Activated CD4-positive, alpha-beta T cell treated with anti-CD3 and anti-CD28 coated beads, Interleukin-2, amount 10 ng/mL, durations not matched to agents 7 days and 5 days (primary cell): ENCODE measurements around the gene CXorf66. TPM values are rescaled to one million over a fixed set of nuclear protein-coding genes. Genes with fewer than 3 reads are reported as not detected.

Source experiments
- CTCF ChIA-PET: fragments of 350-600 bp; sonication (Branson Sonifier 250); formaldehyde crosslinking; loops from one replicate; lab custom pipeline; 2021; ENCODE audit warnings: antibody characterized with exemption; lab: Charles Lee
- POLR2A ChIA-PET: fragments of 350-600 bp; sonication (Branson Sonifier 250); formaldehyde crosslinking; loops from one replicate; lab custom pipeline; 2021; ENCODE audit warnings: antibody characterized with exemption; lab: Charles Lee
- DNase-seq: peaks from one replicate; pipeline ENCODE4 v3.0.0-alpha.2; 2020
- H3K27ac Mint-ChIP-seq: one replicate; pipeline ENCODE4 v1.8.0; 2021; ENCODE audit warnings: mild to moderate bottlenecking, moderate library complexity, mixed read lengths
- H3K27me3 Mint-ChIP-seq: one replicate; pipeline ENCODE4 v1.8.0; 2021; ENCODE audit warnings: mixed read lengths
- H3K36me3 Mint-ChIP-seq: one replicate; pipeline ENCODE4 v1.8.0; 2021; ENCODE audit warnings: low read depth, mixed read lengths
- H3K4me1 Mint-ChIP-seq: one replicate; pipeline ENCODE4 v1.8.0; 2021; ENCODE audit warnings: mixed read lengths
- H3K4me3 Mint-ChIP-seq: one replicate; pipeline ENCODE4 v1.8.0; 2021; ENCODE audit warnings: mild to moderate bottlenecking, moderate library complexity, mixed read lengths
- H3K9me3 Mint-ChIP-seq: one replicate; pipeline ENCODE4 v1.8.0; 2021; ENCODE audit warnings: mixed read lengths
- microRNA-seq: library from miRNA; unstranded; fragments of <30 nt; microRNA quantifications from one replicate; pipeline ENCODE4 v1.2.0, GENCODE V29; 2021; ENCODE audit warnings: borderline microRNAs expressed, borderline replicate concordance
- total RNA-seq, 2 experiments: library from RNA; stranded (reverse); gene quantifications; one replicate each; pipeline ENCODE4 v1.2.3, GENCODE V29; 2021

CXorf66 gene
- total RNA-seq, 2 experiments from 2014 or later = not detected

- no peak for DNase-seq
- ChIA-PET POLR2A (no interaction called here), CTCF (interaction anchor here (1.1 kb wide), 1 partner anchor 13 kb away, joined by 3 read pairs; no protein-coding TSS in a partner anchor)
- H3K4me3 Mint-ChIP-seq = no peak overlapping the region
- H3K4me1 Mint-ChIP-seq = peaks cover 5% of the 10 kb centered on the region
- no peaks in the 10 kb centered on the region for H3K27me3 Mint-ChIP-seq
- no peaks in the 10 kb centered on the region for H3K9me3 Mint-ChIP-seq
- H3K27ac Mint-ChIP-seq = no peak overlapping the region
- H3K36me3 Mint-ChIP-seq = peaks cover 3% of the 10 kb centered on the region
Observed at GRCh38 chrX:139920316-139920715, 45.0 kb downstream of the CXorf66 start.

GRCh38 chrX:139914421-139914820 is 50.9 kb downstream of the CXorf66 start:
- H3K4me3 Mint-ChIP-seq = no peak overlapping the region
- POLR2A ChIA-PET = no interaction called here

GRCh38 chrX:139909712-139910111 is 55.6 kb downstream of the CXorf66 start:
- no peak for DNase-seq
- Mint-ChIP-seq H3K9me3 (no peaks in the 10 kb centered on the region), H3K27me3 (no peaks in the 10 kb centered on the region), H3K4me3 (no peak overlapping the region), H3K4me1 (peaks cover 17% of the 10 kb centered on the region), H3K27ac (no peak overlapping the region), H3K36me3 (peaks cover 2% of the 10 kb centered on the region)
- POLR2A ChIA-PET = no interaction called here
- CTCF ChIA-PET = no interaction called here

More at GRCh38 chrX:139914421-139914820, 50.9 kb downstream of the CXorf66 start:
- Mint-ChIP-seq H3K36me3 (peaks cover 2% of the 10 kb centered on the region), H3K27ac (no peak overlapping the region), H3K27me3 (no peaks in the 10 kb centered on the region), H3K9me3 (no peaks in the 10 kb centered on the region), H3K4me1 (peaks cover 8% of the 10 kb centered on the region)
- no peak for DNase-seq
- CTCF ChIA-PET = interaction anchor here (1.0 to 2.1 kb wide), 2 partner anchors 9 to 19 kb away, joined by 3 to 4 read pairs; no protein-coding TSS in a partner anchor

GRCh38 chrX:139907078-139907477 is 58.2 kb downstream of the CXorf66 start:
- H3K4me1 Mint-ChIP-seq = peaks cover 17% of the 10 kb centered on the region
- DNase-seq = no peak
- POLR2A ChIA-PET = no interaction called here
- H3K27me3 Mint-ChIP-seq = no peaks in the 10 kb centered on the region
- no peaks in the 10 kb centered on the region for H3K9me3 Mint-ChIP-seq
- no peaks in the 10 kb centered on the region for H3K36me3 Mint-ChIP-seq
- no peak overlapping the region for H3K27ac Mint-ChIP-seq
- CTCF ChIA-PET = no interaction called here
- H3K4me3 Mint-ChIP-seq = no peak overlapping the region

GRCh38 chrX:139905743-139906142 is 59.6 kb downstream of the CXorf66 start:
- H3K36me3 Mint-ChIP-seq = no peaks in the 10 kb centered on the region
- no peaks in the 10 kb centered on the region for H3K9me3 Mint-ChIP-seq
- H3K4me3 Mint-ChIP-seq = no peak overlapping the region
- H3K27ac Mint-ChIP-seq = no peak overlapping the region
- ChIA-PET POLR2A (interaction anchor here (0.7 kb wide), 1 partner anchor 24 kb away, joined by 7 read pairs; no protein-coding TSS in a partner anchor), CTCF (interaction anchor here (1.2 kb wide), 1 partner anchor 9 kb away, joined by 3 read pairs; no protein-coding TSS in a partner anchor)
- no peak for DNase-seq
- H3K27me3 Mint-ChIP-seq = no peaks in the 10 kb centered on the region
- H3K4me1 Mint-ChIP-seq = peaks cover 17% of the 10 kb centered on the region

Small RNA genes within 50 kb of the gene (microRNA-seq; reads per million reads assigned to microRNA genes)
- 79.7 reads per million, percentile 69 among the genes with 10 or more reads in this experiment for gene MIR505

Other genes with a start within 250 kb of the CXorf66 start
- 10 to 100 TPM; 13.8 to 15.4 TPM for gene ATP11C, start 32.5 kb downstream of the CXorf66 start, total RNA-seq